Fibroblast of the aortic adventitia (primary cell): ENCODE measurements around the gene PCDHGA2. TPM values are rescaled to one million over a fixed set of nuclear protein-coding genes. Genes with fewer than 3 reads are reported as not detected.
A peak's percentile ranks its signal among the peaks of the same experiment; 100 is the strongest.

Experiments
- DNase-seq: peaks from one replicate; pipeline ENCODE4 v3.0.0-alpha.2; 2010; ENCODE audit warnings: low read depth
- H3K4me3 ChIP-seq: 2 replicates; pipeline ENCODE4 v1.5.1; 2011; ENCODE audit warnings: low read depth, mild to moderate bottlenecking, control low read depth, low read length, moderate library complexity
- CTCF ChIP-seq: IDR thresholded peaks from 2 replicates; pipeline ENCODE4 v1.5.1; 2011; ENCODE audit warnings: mild to moderate bottlenecking, low read length, control low read depth, inconsistent platforms; ENCODE audit not compliant: insufficient read depth
- total RNA-seq: library from RNA; depleted of rRNA; stranded (reverse); fragments of >200 nt; gene quantifications from 2 replicates; pipeline ENCODE4 v1.2.3, GENCODE V29; 2012; ENCODE audit warnings: low replicate concordance

PCDHGA2 gene
- total RNA-seq, 1 donor = 3.9 TPM

DNA sequence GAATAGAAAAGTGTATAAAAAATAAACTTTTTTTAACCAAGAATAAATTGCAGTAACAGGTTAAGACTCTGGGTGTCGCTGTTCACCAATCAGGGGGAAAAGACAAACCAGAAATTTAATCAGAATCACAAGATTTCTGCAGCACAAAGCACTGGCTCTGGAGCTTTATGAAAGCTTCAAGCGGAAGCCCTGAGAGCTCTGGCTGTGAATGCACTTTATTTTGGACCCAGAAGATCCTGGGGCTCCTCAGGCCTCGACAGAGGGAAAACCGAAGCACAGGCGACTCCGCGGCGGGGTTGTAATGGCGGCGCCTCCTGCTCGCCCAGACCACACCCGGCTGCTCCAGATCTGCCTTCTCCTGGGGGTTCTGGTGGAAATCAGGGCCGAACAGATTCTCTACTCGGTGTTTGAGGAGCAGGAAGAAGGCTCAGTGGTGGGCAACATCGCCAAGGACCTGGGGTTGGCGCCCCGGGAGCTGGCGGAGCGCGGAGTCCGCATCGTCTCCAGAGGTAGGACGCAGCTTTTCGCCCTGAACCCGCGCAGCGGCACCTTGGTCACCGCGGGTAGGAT lies 16.4 kb downstream of the PCDHGA2 start, which contains the start of gene PCDHGA4:
PCDHGA4 (plus strand) TSS at position 122 of the 570 bp plus-strand sequence; CDS start at position 209, 87 bp downstream.
- TF ChIP-seq CTCF = peak; percentile 52
- DNase-seq = peak; percentile 53
- H3K4me3 ChIP-seq = peak within 1 kb of the TSS; percentile 46

DNA sequence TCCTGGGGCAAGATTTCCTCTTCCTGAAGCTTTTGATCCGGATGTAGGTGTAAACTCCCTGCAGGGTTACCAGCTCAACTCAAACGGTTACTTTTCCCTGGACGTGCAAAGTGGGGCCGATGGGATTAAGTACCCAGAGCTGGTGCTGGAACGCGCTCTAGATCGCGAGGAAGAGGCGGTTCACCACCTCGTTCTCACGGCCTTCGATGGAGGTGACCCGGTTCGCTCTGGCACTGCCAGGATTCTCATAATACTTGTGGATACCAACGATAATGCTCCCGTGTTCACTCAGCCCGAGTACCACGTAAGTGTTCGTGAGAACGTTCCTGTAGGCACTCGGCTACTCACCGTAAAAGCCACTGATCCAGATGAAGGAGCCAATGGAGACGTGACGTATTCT lies 17.1 kb downstream of the PCDHGA2 start:
- H3K4me3 ChIP-seq = no peak overlapping the region
- DNase-seq = no peak
- no peak for TF ChIP-seq CTCF

- H3K4me3 ChIP-seq = no peak overlapping the region
- no peak for DNase-seq
- no peak for TF ChIP-seq CTCF
Measured at GRCh38 chr5:141356133-141356532, 17.6 kb downstream of the PCDHGA2 start.

GRCh38 chr5:141356950-141357349 lies 18.4 kb downstream of the PCDHGA2 start:
- H3K4me3 ChIP-seq = no peak overlapping the region
- DNase-seq = no peak
- no peak for TF ChIP-seq CTCF

DNA sequence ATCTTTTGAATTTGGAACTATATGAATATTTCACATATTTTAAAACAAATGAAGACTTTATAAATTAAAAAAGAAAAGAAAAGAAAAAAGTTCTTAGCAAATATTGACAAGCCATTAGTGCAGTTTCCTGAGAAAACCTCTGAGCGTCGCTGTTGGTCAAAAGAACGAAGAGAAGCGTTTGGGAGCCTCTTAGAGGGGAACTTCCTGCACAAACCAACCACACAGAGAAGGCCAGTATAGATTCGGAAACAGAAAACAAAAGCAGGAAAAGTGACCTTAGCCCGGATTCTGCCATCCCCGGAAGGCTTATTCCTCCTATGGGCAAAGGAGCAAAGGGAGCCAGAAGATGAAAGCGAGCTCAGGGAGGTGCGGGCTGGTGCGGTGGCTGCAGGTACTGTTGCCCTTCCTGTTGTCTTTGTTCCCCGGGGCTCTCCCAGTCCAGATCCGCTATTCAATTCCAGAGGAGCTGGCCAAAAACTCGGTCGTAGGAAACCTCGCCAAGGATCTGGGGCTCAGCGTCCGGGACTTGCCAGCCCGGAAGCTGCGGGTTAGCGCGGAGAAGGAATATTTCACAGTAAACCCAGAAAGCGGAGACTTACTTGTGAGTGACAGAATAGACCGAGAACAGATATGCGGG lies 21.3 kb downstream of the PCDHGA2 start, which contains the start of gene PCDHGB2:
PCDHGB2 (plus strand) TSS at position 205 of the 637 bp plus-strand sequence; CDS start at position 347, 142 bp downstream.
- H3K4me3 ChIP-seq = peak within 1 kb of the TSS; percentile 64
- TF ChIP-seq CTCF = peak; percentile 55
- peak; percentile 75 for DNase-seq

DNA sequence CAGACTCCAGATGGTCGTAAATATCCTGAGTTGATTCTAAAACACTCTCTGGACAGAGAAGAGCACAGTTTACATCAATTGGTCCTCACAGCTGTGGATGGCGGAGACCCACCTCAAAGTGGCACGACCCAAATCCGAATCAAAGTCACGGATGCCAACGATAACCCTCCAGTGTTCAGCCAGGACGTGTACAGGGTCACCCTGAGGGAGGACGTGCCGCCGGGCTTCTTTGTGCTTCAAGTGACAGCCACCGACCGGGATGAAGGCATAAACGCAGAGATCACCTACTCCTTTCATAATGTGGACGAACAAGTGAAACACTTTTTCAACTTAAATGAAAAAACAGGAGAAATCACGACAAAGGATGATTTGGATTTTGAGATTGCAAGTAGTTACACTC lies 22.1 kb downstream of the PCDHGA2 start:
- DNase-seq = no peak
- no peak for TF ChIP-seq CTCF
- H3K4me3 ChIP-seq = no peak overlapping the region

GRCh38 chr5:141362719-141363118 lies 24.2 kb downstream of the PCDHGA2 start:
- DNase-seq = no peak
- H3K4me3 ChIP-seq = no peak overlapping the region
- TF ChIP-seq CTCF = no peak
